DMS153 treated with DMSO at 0.1 percent for 48 hours (cell line): ENCODE data around the gene PLVAP.

ENCODE experiments used
- DNase-seq: peaks from one replicate; lab custom pipeline; 2025; ENCODE audit not compliant: unreplicated experiment; lab: John Stamatoyannopoulos, UW

PLVAP gene

GRCh38 chr19:17376935-17377600, at the start of gene PLVAP:
Gene PLVAP (minus strand): TSS chr19:17377342. CDS start chr19:17377288, 54 bp downstream.
- DNase-seq = no peak

GRCh38 chr19:17424743-17425365, 47.7 kb upstream of the PLVAP start:
- DNase-seq = no peak

GRCh38 chr19:17423429-17424208, 46.5 kb upstream of the PLVAP start:
- no peak for DNase-seq

GRCh38 chr19:17421942-17422341, 44.8 kb upstream of the PLVAP start:
- DNase-seq = no peak

GRCh38 chr19:17420475-17420924, 43.4 kb upstream of the PLVAP start:
- DNase-seq = no peak

- peak; percentile 91 for DNase-seq
Measured at GRCh38 chr19:17419621-17420474, 42.7 kb upstream of the PLVAP start, which contains the start of gene MVB12A. Gene MVB12A (plus strand): TSS chr19:17420047. CDS start chr19:17420136, 89 bp downstream.

- no peak for DNase-seq
Measured at GRCh38 chr19:17419154-17419620, 42.0 kb upstream of the PLVAP start.

- no peak for DNase-seq
Measured at GRCh38 chr19:17418710-17419109, 41.6 kb upstream of the PLVAP start.

GRCh38 chr19:17415121-17415520, 38.0 kb upstream of the PLVAP start:
- no peak for DNase-seq

GRCh38 chr19:17414097-17414496, 37.0 kb upstream of the PLVAP start:
- DNase-seq = no peak

- DNase-seq = no peak
Measured at GRCh38 chr19:17411801-17412200, 34.7 kb upstream of the PLVAP start.

- no peak for DNase-seq
Measured at GRCh38 chr19:17409990-17410389, 32.8 kb upstream of the PLVAP start.

GRCh38 chr19:17406887-17407196, 29.7 kb upstream of the PLVAP start:
- no peak for DNase-seq

GRCh38 chr19:17406046-17406886, 29.1 kb upstream of the PLVAP start:
- DNase-seq = no peak

GRCh38 chr19:17405250-17406045, 28.3 kb upstream of the PLVAP start, which contains the start of gene BST2:
Gene BST2 (minus strand): TSS chr19:17405630. CDS start chr19:17405575, 55 bp downstream.
- DNase-seq = no peak

GRCh38 chr19:17404621-17405249, 27.6 kb upstream of the PLVAP start:
- DNase-seq = no peak

- no peak for DNase-seq
Measured at GRCh38 chr19:17404015-17404414, 26.9 kb upstream of the PLVAP start.

- DNase-seq = no peak
Measured at GRCh38 chr19:17402982-17403855, 26.1 kb upstream of the PLVAP start.
